HL-60 (cell line): ENCODE results near the gene GALNT9.

Source experiments
- CTCF ChIP-seq: IDR thresholded peaks from one replicate; pipeline ENCODE4 v1.5.1; 2011; ENCODE audit warnings: low read length, control low read depth, inconsistent platforms; ENCODE audit not compliant: insufficient read depth
- GABPA ChIP-seq: IDR thresholded peaks from 2 replicates; pipeline ENCODE4 v1.6.1; 2012; ENCODE audit warnings: low read depth
- POLR2AphosphoS5 ChIP-seq: IDR thresholded peaks from 2 replicates; pipeline ENCODE4 v1.6.1; 2012; ENCODE audit warnings: low read depth

GRCh38 chr12:132275631-132276030 is 53.8 kb downstream of the GALNT9 start:
- no peak for TF ChIP-seq CTCF
- TF ChIP-seq POLR2AphosphoS5 = no peak
- TF ChIP-seq GABPA = no peak
